GM19395 (cell line): Measurements from ENCODE around the gene MYCBPAP.

Experiments
- ATAC-seq: cut with Tn5 transposase; IDR thresholded peaks from one replicate; pipeline ENCODE4 v1.9.1; 2021; ENCODE audit warnings: mild to moderate bottlenecking, moderate library complexity; ENCODE audit not compliant: unreplicated experiment

MYCBPAP gene

GRCh38 chr17:50550661-50551432 is 42.6 kb downstream of the MYCBPAP start:
- ATAC-seq = no peak

- ATAC-seq = no peak
Observed at GRCh38 chr17:50551433-50551815, 43.2 kb downstream of the MYCBPAP start.

GRCh38 chr17:50551884-50552283 is 43.6 kb downstream of the MYCBPAP start:
- no peak for ATAC-seq

GRCh38 chr17:50554201-50554600 is 46.0 kb downstream of the MYCBPAP start:
- ATAC-seq = no peak

GRCh38 chr17:50556803-50557202 is 48.6 kb downstream of the MYCBPAP start:
- ATAC-seq = no peak

- ATAC-seq = no peak
Observed at GRCh38 chr17:50557630-50558029, 49.4 kb downstream of the MYCBPAP start.

GRCh38 chr17:50558091-50558490 is 49.9 kb downstream of the MYCBPAP start:
- ATAC-seq = no peak

- ATAC-seq = no peak
Observed at GRCh38 chr17:50558581-50558940, 50.3 kb downstream of the MYCBPAP start.

GRCh38 chr17:50558941-50559614 is 50.8 kb downstream of the MYCBPAP start:
- no peak for ATAC-seq

GRCh38 chr17:50559674-50560184 is 51.5 kb downstream of the MYCBPAP start:
- ATAC-seq = no peak

- ATAC-seq = peak; percentile 94
Observed at GRCh38 chr17:50560185-50560824, 52.1 kb downstream of the MYCBPAP start, which contains the start of gene CACNA1G. Gene CACNA1G, plus strand, starts transcription at chr17:50560715. Its CDS starts 745 bp downstream, at chr17:50561460.

GRCh38 chr17:50560931-50561745 is 52.9 kb downstream of the MYCBPAP start:
- ATAC-seq = no peak

- ATAC-seq = no peak
Observed at GRCh38 chr17:50561746-50562141, 53.5 kb downstream of the MYCBPAP start.

GRCh38 chr17:50562242-50563091 is 54.2 kb downstream of the MYCBPAP start:
- no peak for ATAC-seq

- ATAC-seq = no peak
Observed at GRCh38 chr17:50563092-50563511, 54.9 kb downstream of the MYCBPAP start.

- ATAC-seq = no peak
Observed at GRCh38 chr17:50564916-50565315, 56.7 kb downstream of the MYCBPAP start.

GRCh38 chr17:50565402-50566350 is 57.4 kb downstream of the MYCBPAP start:
- no peak for ATAC-seq

- ATAC-seq = no peak
Observed at GRCh38 chr17:50566886-50567285, 58.6 kb downstream of the MYCBPAP start.

- ATAC-seq = no peak
Observed at GRCh38 chr17:50568659-50569058, 60.4 kb downstream of the MYCBPAP start.
